Measurements from ENCODE around the gene RDH14. TPM values are rescaled to one million over a fixed set of nuclear protein-coding genes. Genes with fewer than 3 reads are reported as not detected.

RDH14 gene
- total RNA-seq, 1 experiment from 2014 or later, result 15.4 TPM

- BruUV-seq (replicated peaks), result no TSS peak
- ATAC-seq, result no peak
- intact Hi-C loops (cut with micrococcal nuclease; ENCODE audit: unreplicated experiment) (no loop called here), in situ Hi-C loops (cut with HindIII; ENCODE audit: low pct_unique_long_range_greater_than_20kb, low sequenced_read_pairs) (no loop called here)
- TF ChIP-seq POLR2AphosphoS5 (IDR thresholded peaks at IDR 0.05; ENCODE audit: low read depth, low read length) (no peak), TCF7L2 (IDR thresholded peaks at IDR 0.05; ENCODE audit: low read depth, low read length) (no peak), REST (IDR thresholded peaks at IDR 0.05; ENCODE audit: insufficient read depth in 1 of 2, low read depth in 2 of 2, low read length in 1 of 2) (no peak), SIN3A (IDR thresholded peaks at IDR 0.05; ENCODE audit: borderline replicate concordance, insufficient read depth, low read depth, low read length) (no peak), CTCF (IDR thresholded peaks at IDR 0.05) (no peak)
- Histone ChIP-seq H3K27me3 (ENCODE audit: control insufficient read depth, insufficient read depth, low read length) (no peaks in the 10 kb centered on the region), H3K4me3 (ENCODE audit: low read depth in 2 of 2, low read length in 2 of 2) (no peak overlapping the region), H3K27ac (ENCODE audit: low read length) (no peak overlapping the region), H3K4me1 (ENCODE audit: control insufficient read depth, insufficient read depth, low read length) (no peaks in the 10 kb centered on the region), H3K36me3 (ENCODE audit: control insufficient read depth, insufficient read depth, low read length) (no peaks in the 10 kb centered on the region), H3K9me3 (ENCODE audit: control insufficient read depth, insufficient read depth, low read depth, low read length) (no peaks in the 10 kb centered on the region)
- no peak for DNase-seq (ENCODE audit: low read depth, low spot score)
- ChIA-PET CTCF (no interaction called here), POLR2A (no interaction called here)
Measured at GRCh38 chr2:18552351-18553077, 7.9 kb downstream of the RDH14 start.

DNA sequence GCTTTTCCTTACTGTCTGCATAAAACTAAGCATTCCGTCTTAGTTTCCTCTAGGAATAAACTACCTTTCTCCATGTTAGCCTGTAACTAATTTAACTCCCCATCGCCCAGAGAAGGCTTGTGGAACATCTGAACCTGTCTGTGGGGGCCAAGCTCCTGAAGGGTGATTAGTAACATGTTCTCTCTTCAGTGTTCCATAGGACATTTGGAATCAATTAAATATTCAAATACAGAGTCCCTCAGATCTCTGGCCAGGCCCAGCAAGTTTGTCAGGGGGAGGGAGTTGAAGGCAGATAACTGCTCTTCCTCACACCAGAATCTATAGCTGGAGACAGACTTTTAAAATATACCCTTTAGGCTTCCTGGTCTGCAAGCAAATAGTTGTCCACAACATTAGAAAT lies 8.8 kb downstream of the RDH14 start:
- CTCF ChIA-PET, result no interaction called here
- in situ Hi-C loops (cut with HindIII; ENCODE audit: low pct_unique_long_range_greater_than_20kb, low sequenced_read_pairs) (no loop called here), intact Hi-C loops (cut with micrococcal nuclease; ENCODE audit: unreplicated experiment) (no loop called here)
- DNase-seq (ENCODE audit: low read depth, low spot score) (no peak), ATAC-seq (no peak)
- H3K36me3 ChIP-seq (ENCODE audit: control insufficient read depth, insufficient read depth, low read length), result no peaks in the 10 kb centered on the region
- no TSS peak for BruUV-seq (replicated peaks)
- POLR2A ChIA-PET, result no interaction called here
- no peak overlapping the region for H3K4me3 ChIP-seq (ENCODE audit: low read depth in 2 of 2, low read length in 2 of 2)
- no peak for TF ChIP-seq CTCF (IDR thresholded peaks at IDR 0.05)
- no peak for TF ChIP-seq TCF7L2 (IDR thresholded peaks at IDR 0.05; ENCODE audit: low read depth, low read length)
- no peaks in the 10 kb centered on the region for H3K9me3 ChIP-seq (ENCODE audit: control insufficient read depth, insufficient read depth, low read depth, low read length)
- H3K27ac ChIP-seq (ENCODE audit: low read length), result no peak overlapping the region
- no peaks in the 10 kb centered on the region for H3K27me3 ChIP-seq (ENCODE audit: control insufficient read depth, insufficient read depth, low read length)
- no peaks in the 10 kb centered on the region for H3K4me1 ChIP-seq (ENCODE audit: control insufficient read depth, insufficient read depth, low read length)
